Vagina (tissue), 2 donors: Measurements from ENCODE around the gene E2F3.

Source experiments
- POLR2A ChIP-seq, 2 donors: fragments of 450-650 bp; IDR thresholded peaks; one replicate each; pipeline ENCODE4 v1.6.1; 2017; ENCODE audit warnings: antibody characterized with exemption in 2 of 2, mild to moderate bottlenecking in 2 of 2, moderate library complexity in 2 of 2
- POLR2AphosphoS5 ChIP-seq, 2 donors: sonication (generic); formaldehyde crosslinking; IDR thresholded peaks; one replicate each; pipeline ENCODE4 v1.9.0; 2017; ENCODE audit warnings: antibody characterized with exemption in 2 of 2, mild to moderate bottlenecking in 2 of 2, low read depth in 1 of 2; ENCODE audit not compliant: insufficient read depth in 1 of 2
- TF ChIP-seq, protein P1 (sequence below), 3 experiments: fragments of 450-650 bp in 2 of 3; fragments of 200-600 bp in 1 of 3; sonication (generic) in 1 of 3; IDR thresholded peaks; one replicate each; pipeline ENCODE4 v1.5.1; 2017 to 2019; ENCODE audit warnings: antibody characterized with exemption in 3 of 3, mild to moderate bottlenecking in 2 of 3, moderate library complexity in 2 of 3

GRCh38 chr6:20468209-20468608 lies 66.5 kb downstream of the E2F3 start:
- no peak for TF ChIP-seq POLR2A (IDR thresholded peaks at IDR 0.05)
- TF ChIP-seq, protein P1, sequence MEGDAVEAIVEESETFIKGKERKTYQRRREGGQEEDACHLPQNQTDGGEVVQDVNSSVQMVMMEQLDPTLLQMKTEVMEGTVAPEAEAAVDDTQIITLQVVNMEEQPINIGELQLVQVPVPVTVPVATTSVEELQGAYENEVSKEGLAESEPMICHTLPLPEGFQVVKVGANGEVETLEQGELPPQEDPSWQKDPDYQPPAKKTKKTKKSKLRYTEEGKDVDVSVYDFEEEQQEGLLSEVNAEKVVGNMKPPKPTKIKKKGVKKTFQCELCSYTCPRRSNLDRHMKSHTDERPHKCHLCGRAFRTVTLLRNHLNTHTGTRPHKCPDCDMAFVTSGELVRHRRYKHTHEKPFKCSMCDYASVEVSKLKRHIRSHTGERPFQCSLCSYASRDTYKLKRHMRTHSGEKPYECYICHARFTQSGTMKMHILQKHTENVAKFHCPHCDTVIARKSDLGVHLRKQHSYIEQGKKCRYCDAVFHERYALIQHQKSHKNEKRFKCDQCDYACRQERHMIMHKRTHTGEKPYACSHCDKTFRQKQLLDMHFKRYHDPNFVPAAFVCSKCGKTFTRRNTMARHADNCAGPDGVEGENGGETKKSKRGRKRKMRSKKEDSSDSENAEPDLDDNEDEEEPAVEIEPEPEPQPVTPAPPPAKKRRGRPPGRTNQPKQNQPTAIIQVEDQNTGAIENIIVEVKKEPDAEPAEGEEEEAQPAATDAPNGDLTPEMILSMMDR (IDR thresholded peaks at IDR 0.05) = no peak
- no peak for TF ChIP-seq POLR2AphosphoS5 (IDR thresholded peaks at IDR 0.05; ENCODE audit: insufficient read depth in 1 of 2, low read depth in 1 of 2)
